Forelimb muscle (tissue), 1 donor: ENCODE data around the gene SF3B2. TPM values are rescaled to one million over a fixed set of nuclear protein-coding genes. Genes with fewer than 3 reads are reported as not detected.
"Not testable (repeated sequence)": the region's sequence is repeated elsewhere in the genome, so short reads cannot be mapped to it uniquely, and the experiment has no call there.

Source experiments
- DNase-seq: peaks from one replicate; pipeline ENCODE4 v3.0.0-alpha.2; 2013; ENCODE audit warnings: low read depth
- polyA plus RNA-seq: library from polyadenylated mRNA; unstranded; fragments of 120-200 nt; gene quantifications from one replicate; pipeline ENCODE4 v1.2.1, GENCODE V29; 2013; ENCODE audit not compliant: insufficient read length

SF3B2 gene
- polyA plus RNA-seq, 1 donor, result 121 TPM

DNA sequence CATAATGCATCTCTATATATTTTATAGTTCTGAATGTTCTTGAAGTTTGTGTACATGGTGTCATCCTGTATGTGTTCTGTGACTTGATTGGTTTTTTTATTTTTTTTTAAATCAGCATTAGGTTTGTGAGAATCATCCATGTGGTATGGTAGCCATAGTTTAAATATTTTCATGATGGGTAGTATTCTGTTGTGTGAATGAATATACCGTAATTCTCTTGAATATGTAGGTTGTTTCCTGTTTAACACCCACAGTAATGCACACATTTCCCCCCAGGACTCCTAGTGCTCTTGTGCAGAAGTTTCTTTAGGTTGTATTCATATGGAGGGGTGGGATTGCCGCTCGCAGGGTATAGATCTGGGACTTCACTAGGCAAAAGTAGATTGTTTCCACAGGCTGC is 19.9 kb downstream of the SF3B2 start:
- DNase-seq, result no peak

DNA sequence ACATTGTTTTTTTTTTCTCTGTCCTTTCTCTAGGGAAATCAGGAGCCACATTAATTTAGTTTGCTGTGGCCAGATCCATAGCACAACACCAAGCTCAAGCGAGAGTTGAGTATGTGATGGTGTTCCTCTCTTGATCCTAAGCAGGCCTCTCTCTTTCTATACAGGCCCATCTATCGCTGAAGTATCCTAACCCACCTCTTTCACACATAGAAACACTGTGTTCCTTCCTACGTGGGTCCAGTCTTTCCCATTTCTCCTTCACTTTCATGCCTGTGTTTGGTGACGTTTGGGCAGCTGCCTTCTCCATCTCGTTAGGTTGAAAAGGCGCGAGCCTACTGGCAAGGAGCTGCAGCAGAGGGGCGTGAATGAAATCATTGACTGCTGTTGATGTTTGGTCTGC is 20.4 kb downstream of the SF3B2 start:
- DNase-seq, result no peak

DNA sequence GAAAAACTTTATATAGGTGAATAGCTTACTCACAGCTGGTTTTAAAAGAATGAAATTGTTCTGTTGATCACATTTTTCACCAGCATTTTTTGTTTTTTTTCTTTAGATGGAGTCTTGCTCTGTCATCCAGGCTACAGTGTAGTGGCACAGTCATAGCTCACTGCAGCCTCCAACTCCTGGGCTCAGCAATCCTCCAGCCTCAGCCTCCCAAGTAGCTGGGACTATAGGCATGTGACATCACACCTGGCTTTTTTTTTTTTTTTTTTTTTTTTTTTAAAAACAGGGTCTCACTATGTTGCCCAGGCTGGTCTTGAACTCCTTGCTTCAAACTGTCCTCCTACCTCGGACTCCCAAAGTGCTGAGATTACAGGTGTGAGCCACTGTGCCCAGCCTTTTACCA is 21.5 kb downstream of the SF3B2 start:
- no peak for DNase-seq

DNA sequence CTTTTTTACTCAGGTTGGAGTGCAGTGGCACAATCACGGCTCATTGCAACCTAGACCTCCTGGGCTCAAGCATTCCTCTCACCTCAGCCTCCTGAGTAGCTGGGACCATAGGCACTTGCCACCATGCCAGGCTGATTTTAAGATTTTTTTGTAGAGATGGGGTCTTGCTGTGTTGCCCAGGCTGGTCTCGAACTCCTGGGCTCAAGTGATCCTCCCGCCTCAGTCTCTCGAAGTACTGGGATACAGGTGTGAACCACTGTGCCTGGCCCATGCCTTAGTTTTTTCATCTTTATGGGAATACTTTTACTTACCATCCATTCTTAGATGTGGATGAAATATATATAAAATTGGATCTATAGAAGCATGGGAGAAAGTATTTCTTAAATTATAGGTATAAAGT is 23.1 kb downstream of the SF3B2 start:
- no peak for DNase-seq

DNA sequence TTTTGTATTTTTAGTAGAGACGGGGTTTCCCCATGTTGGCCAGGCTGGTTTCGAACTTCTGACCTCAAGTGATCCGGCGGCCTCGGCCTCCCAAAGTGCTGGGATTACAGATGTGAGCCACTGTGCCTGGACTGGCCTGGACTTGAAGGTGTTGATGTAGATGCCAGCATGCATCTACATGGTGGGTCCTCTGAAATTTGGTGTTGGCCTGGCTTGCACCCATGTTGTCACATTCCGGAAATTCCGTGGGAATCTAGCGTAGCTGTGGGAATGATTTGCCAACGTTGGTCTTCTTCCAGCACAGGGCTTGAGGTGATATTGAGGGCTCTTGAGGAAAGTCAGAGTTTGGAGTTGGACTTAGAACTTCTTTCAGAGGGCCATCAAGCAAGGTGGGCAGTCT is 24.4 kb downstream of the SF3B2 start:
- no peak for DNase-seq

DNA sequence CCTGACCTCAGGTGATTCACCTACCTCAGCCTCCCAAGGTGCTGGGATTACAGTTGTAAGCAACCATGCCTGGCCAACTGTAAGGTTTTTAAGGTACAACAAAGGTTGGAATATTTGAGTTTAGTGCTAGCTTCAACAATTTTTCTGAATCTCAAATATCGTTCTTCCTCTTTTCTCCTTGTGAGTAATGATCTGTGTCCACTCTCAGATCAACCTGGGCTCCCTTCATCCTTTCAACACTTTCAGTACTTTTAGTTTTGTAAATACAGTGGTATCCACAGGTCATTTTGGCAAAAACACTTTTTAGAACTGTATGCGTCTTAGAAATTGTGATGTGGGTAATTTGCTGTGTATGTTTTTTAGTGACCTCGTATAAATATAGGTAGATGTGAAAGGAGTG is 25.8 kb downstream of the SF3B2 start:
- no peak for DNase-seq

DNA sequence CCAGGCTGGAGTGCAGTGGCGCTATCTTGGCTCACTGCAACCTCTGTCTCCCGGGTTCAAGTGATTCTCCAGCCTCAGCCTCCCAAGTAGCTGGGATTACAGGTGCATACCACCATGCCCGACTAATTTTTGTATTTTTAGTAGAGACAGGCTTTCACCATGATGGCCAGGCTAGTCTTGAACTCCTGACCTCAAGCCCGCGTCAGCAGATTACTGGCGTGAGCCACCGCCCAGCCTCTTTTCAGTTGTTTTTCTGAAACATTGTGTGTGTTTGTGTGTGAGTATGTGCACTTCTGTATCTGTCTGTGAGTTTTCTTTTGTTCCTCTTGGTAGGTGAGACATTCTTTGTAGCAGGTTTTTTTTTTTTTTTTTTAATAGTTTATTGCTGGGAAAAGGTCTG is 26.8 kb downstream of the SF3B2 start:
- DNase-seq, result not testable (repeated sequence)

DNA sequence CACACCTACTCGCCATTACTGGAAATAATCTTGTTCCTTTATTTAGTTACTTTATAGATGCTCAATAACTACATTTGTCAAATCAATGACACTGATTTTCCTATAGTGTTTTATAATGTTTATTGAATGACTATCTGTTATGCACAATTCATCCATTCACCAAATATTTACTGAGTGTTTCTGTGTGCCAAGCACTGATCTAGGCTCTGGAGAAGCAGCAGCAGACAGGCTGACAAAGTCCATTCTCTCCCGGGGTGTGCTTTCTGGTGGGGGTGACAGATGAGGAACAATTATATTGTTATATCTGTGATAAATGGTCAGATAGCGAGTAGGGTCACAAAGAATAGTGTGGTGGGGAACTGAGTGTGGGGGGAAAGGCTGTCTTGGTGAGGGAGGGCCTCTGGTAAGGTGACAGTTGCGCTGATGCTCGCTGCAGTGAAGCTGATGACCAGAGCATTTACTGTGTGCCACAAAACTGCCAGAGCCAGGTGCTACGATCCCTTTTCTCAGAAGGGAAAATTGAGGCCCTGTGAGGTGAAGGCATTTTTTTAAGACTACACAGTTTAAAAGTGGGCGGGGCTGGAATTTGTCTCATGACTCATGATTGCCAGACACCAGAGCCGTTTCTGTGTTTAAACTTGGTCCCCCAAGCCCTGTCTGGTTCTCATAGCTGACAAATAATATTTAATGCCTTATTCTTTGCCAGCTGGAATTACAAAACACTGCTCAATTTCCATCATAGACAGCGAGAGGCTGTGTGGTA is 28.1 kb downstream of the SF3B2 start:
- DNase-seq, result no peak

DNA sequence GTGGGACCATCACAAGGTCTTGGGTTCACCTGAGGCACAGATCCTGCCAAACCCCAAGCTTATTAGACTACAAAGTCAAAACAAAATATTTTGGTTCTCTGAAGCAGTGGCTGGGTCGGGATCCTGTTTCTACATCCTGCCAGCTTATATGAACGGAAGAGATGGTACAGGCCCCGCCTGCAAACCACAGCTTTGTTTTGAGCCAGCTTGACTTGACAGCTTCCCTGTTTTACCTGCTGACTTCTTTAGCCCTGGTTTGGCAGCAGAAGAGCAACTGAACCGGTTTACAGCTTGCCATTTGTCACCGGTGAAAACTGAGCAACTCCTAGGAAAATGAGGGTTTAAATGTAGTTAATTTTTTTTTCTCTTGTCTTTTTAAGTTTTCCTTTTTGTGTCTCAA is 29.3 kb downstream of the SF3B2 start:
- no peak for DNase-seq

DNA sequence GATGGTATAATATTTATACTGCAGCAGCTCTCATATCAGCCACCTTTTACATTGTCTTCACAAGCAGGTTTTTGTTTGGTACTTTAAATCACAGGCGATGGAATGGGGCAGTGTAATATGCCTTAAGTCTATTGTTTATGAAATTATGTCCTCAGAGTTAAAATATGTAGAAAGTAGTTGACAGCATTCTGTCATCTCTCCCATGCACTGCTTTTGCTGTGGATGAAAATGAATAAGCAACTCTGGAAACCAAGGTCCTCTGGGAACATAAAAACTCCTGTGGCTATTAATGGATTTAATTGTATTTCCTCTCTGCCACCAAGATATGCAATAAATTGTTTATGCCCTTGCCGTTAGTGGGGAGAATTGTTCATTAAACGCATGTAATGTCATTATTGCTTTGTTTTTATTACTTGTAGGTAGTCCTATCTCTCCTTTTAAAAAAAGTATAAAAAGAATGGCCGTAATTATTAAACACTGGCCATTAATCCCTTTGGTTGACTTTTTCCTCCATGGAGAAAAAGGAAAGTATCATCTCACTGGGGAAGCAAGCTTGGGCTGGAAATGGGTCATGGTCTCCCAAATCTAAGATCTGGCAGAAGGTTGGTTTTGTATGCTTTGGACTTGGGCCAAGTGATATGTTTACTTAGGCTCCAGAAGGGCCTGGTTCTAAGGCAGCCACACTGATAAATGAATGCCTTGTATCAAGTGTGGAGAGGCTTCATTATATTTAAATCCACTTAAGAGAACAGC is 31.0 kb downstream of the SF3B2 start:
- no peak for DNase-seq

DNA sequence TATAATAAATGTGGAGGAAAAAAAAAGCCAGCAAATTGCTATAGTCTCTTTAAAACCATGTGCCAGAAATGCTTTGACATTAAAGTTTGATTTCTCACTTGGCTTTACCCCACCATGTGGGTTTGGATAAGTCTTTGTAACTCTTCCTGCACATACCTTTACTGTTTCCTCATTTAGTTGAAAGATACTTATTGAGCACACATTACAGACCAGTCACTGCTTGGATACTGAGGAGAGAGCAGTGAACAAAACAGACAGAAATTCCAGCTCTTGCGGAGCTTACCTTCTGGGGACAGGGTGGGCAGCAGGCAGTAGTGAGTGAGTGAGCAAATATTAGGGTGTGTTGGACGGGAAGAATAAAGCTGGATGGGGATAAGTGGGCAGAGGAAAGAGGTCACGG is 31.6 kb downstream of the SF3B2 start:
- DNase-seq, result no peak

DNA sequence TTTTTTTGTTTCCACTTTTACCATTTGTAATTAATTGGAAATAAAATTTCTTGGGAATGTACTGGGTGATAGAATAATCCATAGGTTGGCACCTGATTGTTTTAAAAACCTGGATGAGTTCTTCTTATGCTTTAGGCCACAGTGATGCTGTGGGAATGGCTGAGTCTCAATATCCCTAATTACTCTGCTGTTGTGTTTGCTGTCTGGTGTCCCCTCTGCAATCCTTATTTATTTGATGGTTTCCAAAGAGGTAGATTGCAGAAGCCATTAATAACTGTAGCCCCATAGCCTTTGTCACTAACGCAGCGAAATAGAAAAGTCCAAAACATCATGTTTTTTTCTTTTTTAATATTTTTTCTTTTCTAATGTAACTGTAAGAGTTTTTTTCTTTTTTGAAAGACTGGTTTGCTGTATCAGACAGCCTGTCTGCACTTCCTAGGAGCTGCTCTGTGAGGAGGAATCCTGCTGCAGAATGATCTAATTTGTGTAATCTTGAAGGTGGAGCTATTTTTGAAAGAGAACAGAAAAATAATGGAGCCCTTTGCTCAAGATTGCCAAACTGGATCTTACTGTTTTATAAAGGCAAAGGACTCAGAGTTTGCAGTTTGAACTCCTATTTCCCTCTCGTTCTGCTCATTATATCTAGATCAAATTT is 32.8 kb downstream of the SF3B2 start:
- no peak for DNase-seq

DNA sequence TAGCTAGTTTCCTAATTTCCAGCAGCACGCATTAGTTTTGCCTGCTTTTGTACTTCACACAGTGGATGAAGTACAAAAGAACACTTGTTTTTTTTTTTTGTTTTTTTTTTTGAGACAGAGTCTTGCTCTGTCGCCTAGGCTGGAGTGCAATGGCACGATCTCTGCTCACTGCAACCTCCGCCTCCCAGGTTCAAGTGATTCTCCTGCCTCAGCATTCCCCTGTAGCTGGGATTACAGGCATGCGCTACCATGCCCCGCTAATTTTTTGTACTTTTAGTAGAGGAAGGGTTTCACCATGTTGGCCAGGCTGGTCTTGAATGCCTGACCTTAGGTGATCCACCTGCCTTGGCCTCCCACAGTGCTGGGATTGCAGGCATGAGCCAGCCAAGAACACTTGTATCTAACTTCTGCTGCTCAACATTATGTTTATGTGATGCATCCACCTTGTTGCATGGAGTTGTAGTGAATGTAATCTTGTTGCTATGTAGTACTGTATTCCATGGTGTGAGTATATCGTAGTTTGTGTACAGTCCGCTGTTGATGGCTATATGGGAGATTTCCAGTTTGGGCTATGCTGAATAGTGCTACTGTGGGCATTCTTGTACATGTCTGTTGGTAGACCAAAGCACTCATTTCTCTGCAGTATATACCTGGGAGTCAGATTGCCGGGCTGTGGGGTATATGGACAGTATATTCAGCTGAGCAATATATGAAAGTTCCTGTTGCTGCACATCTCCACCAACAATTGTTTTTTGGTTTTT is 35.2 kb downstream of the SF3B2 start:
- DNase-seq, result no peak

DNA sequence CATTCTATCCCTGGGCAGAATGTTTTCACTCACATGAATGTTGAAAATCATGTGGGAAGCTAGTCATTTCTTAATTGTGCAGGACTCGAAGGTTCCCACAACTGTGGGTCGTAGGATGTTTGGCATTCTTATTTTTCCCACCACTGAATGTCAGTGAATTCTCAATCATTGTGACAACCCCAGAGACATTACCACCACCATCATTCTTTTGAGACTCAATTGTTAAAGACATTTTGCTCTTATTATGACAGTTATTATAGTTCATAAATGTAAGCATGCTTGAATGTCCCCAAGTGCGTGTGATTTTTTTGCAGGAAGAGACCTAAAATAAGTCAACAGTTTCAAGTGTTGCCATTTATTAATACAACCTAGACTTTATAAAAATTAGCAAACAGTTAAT is 36.9 kb downstream of the SF3B2 start:
- DNase-seq, result no peak

DNA sequence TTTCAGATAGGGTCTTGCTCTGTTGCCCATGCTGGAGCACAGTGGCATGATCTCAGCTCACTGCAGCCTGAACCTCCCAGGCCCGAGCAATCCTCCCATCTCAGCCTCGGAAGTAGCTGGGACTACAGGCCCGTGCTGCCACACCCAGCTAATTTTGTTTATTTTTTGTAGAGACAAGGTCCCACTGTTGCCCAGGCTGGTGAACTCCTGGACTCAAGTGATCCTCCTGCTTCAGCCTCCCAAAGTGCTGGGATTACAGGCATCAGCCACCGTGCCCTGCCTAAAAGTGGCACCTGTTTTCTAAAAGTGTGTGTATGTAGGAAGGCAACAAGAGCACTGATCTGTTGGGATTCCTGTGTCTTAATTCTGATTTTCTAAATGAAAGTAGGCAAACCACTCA is 38.1 kb downstream of the SF3B2 start:
- DNase-seq, result no peak

DNA sequence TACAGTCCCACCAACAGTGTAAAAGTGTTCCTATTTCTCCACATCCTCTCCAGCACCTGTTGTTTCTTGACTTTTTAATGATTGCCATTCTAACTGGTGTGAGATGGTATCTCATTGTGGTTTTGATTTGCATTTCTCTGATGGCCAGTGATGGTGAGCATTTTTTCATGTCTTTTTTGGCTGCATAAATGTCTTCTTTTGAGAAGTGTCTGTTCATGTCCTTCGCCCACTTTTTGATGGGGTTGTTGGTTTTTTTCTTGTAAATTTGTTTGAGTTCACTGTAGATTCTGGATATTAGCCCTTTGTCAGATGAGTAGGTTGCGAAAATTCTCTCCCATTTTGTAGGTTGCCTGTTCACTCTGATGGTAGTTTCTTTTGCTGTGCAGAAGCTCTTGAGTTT is 40.0 kb downstream of the SF3B2 start:
- not testable (repeated sequence) for DNase-seq

DNA sequence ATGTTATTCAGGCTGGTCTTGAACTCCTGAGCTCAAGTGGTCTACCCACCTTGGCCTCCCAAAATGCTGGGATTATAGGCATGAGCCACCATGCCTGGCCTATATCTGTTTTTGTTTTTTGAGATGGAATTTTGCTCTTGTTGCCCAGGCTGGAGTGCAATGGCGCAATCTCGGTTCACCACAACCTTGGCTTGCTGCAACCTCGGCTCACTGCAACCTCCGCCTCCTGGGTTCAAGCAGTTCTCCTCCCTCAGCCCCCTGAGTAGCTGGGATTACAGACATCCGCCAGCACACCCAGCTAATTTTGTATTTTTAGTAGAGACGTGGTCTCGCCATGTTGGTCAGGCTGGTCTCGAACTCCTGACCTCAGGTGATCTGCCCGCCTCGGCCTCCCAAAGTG is 47.6 kb downstream of the SF3B2 start:
- DNase-seq, result not testable (repeated sequence)

DNA sequence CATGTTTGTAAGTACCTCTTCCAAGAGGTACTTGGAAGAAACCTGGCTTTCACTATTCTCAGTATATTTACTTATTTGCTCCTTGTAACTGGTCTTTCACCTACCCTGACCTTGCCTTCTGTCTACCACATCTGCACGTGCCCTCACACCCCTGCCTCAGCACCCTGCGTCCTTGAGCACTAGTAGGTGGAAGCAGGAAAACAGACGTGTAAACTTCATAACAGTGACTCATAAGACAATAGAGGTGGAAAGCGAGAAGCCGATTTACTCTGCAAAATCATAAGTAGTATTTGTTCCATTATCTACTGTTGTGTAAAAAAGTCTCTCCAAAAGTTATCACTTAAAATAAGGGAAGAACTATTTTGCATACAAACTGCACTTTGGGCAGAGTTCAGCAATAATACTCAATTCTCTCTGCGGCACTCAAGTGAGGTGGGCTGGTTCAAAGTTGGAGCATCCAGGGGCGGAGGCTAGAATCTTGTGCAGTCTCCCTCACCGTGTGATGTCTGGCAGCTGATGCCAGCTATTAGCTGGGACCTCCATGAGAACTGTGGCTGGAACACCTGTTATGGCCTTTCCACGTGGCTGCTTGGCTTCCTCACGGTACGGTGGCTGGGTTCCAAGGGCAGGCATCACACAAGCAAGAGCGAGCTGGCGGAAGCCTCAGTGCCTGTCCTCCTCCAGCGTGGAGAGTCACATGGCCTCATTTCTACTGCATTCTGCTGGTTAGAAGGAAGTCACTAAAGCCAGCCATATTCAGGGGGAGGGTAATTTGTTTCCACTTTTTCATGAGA is 48.3 kb downstream of the SF3B2 start:
- DNase-seq, result peak; percentile 20

DNA sequence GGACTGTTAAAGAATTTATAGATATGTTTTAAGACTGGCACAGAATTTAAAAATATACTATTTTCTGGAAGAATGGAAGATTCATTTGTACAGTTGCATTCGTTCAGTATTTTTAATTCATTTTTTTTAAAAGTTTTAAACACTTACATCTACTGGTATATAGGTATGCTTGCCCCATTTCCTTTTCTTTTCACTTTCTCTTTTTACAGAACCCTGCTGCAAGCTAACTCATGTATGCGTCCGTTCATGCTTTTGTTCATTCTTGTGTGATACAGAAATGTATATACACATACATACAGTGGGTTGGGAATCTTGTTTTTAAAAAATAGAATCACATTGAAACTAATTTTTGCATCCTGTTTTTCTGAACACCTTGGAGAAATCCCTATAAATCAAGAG is 48.9 kb downstream of the SF3B2 start:
- DNase-seq, result no peak

DNA sequence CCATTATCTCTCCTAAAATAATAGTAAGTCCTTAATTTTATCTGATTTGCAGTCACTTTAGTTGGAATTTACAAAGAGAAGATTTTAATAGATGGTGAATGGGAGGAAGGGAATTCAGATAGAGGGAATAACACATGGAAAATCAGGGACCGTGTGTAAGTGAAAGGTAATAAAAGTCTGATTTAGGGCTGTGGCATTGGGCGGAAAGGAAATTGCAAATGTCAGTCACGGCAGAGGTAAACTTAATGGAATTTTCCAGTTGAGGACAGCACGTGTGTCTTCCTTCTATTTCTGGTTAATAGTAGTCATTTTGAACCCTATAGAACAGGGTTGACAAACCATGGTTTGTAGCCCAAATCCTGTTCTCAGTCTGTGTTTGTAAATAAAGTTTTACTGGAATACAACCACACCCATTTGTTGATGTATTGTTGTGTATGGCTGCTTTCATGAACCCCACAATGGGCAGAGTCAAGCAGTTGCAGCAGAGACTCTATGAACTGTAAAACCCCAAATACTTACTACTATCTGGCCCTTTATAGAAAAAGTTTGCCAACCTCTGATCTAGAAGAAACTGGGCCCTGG is 52.0 kb downstream of the SF3B2 start:
- DNase-seq, result no peak
